Endodermal cell (in vitro differentiated cells): ENCODE data around the gene ARHGAP10. TPM values are rescaled to one million over a fixed set of nuclear protein-coding genes. Genes with fewer than 3 reads are reported as not detected.
"Not testable (repeated sequence)": the region's sequence is repeated elsewhere in the genome, so short reads cannot be mapped to it uniquely, and the experiment has no call there.

Source experiments
- DNase-seq: peaks from one replicate; pipeline ENCODE4 v3.0.0-alpha.2; 2017
- H3K27ac ChIP-seq: 2 replicates; pipeline ENCODE4 v1.5.1; 2013; ENCODE audit warnings: mild to moderate bottlenecking, low read depth, low read length, moderate library complexity
- H3K27me3 ChIP-seq: 2 replicates; pipeline ENCODE4 v1.6.1; 2013; ENCODE audit warnings: mild to moderate bottlenecking, low read length, moderate library complexity; ENCODE audit not compliant: insufficient read depth, control insufficient read depth, poor library complexity, severe bottlenecking
- H3K36me3 ChIP-seq: 2 replicates; pipeline ENCODE4 v1.7.0; 2013; ENCODE audit warnings: mild to moderate bottlenecking, low read length, moderate library complexity; ENCODE audit not compliant: control insufficient read depth, insufficient read depth
- H3K4me1 ChIP-seq: one replicate; pipeline ENCODE4 v1.7.0; 2013; ENCODE audit warnings: low read length; ENCODE audit not compliant: control insufficient read depth, insufficient read depth
- H3K4me3 ChIP-seq: 2 replicates; pipeline ENCODE4 v1.5.1; 2013; ENCODE audit warnings: mild to moderate bottlenecking, low read length, moderate library complexity
- H3K9ac ChIP-seq: 2 replicates; pipeline ENCODE4 v1.6.1; 2013; ENCODE audit warnings: mild to moderate bottlenecking, low read length, moderate library complexity; ENCODE audit not compliant: poor library complexity, severe bottlenecking; ENCODE audit errors: extremely low read depth
- H3K9me3 ChIP-seq: 2 replicates; pipeline ENCODE4 v1.6.1; 2013; ENCODE audit warnings: mild to moderate bottlenecking, low read length, moderate library complexity; ENCODE audit not compliant: control insufficient read depth
- H3K27ac Mint-ChIP-seq: 2 replicates; pipeline ENCODE4 v1.8.0; 2020; ENCODE audit warnings: mixed read lengths
- H3K27me3 Mint-ChIP-seq: 2 replicates; pipeline ENCODE4 v1.8.0; 2021; ENCODE audit warnings: mild to moderate bottlenecking, mixed read lengths; ENCODE audit not compliant: insufficient read depth
- H3K36me3 Mint-ChIP-seq: 2 replicates; pipeline ENCODE4 v1.8.0; 2020; ENCODE audit warnings: low read depth, mixed read lengths
- H3K4me1 Mint-ChIP-seq: 2 replicates; pipeline ENCODE4 v1.8.0; 2020; ENCODE audit warnings: mixed read lengths
- H3K4me3 Mint-ChIP-seq: 2 replicates; pipeline ENCODE4 v1.8.0; 2020; ENCODE audit warnings: mild to moderate bottlenecking, moderate library complexity, mixed read lengths
- H3K9me3 Mint-ChIP-seq: 2 replicates; pipeline ENCODE4 v1.8.0; 2020; ENCODE audit warnings: mild to moderate bottlenecking, mixed read lengths
- CTCF ChIP-seq: fragments of 200-600 bp; sonication (generic); conservative IDR thresholded peaks from 2 replicates; pipeline ENCODE4 v1.5.0; 2021; ENCODE audit warnings: antibody characterized with exemption, mild to moderate bottlenecking
- WGBS, 2 experiments: methylation state at CpG; one replicate each; pipeline versions ENCODE4 v1.1.5 to v1.1.7; 2013; ENCODE audit warnings: missing lambda C conversion rate in 2 of 2, mixed read lengths in 1 of 2; ENCODE audit not compliant: insufficient coverage in 1 of 2, insufficient read length in 1 of 2; 5-methylcytosine and 5-hydroxymethylcytosine counted together
- total RNA-seq, 2 donors: library from RNA; stranded (reverse); fragmentation: NEBNext Ultra II Directional in 1 of 2; extraction: Animal tissue kit (Norgen Biotek cat#: 25700) in 1 of 2; gene quantifications; 2 replicates in 1 of 2; 3 replicates in 1 of 2; pipeline ENCODE4 v1.2.1, GENCODE V29; 2021

Gene ARHGAP10
- total RNA-seq, 2 donors from 2014 or later: 9.1 to 11.8 TPM

- no peak overlapping the region for H3K9ac ChIP-seq
- DNase-seq: no peak
- WGBS, 2 experiments: 74% methylated on average over 2 of the region's 2 CpGs; no CpG with 5 or more reads in 1 of the 2 experiments
- H3K27me3 Mint-ChIP-seq: no peaks in the 10 kb centered on the region
- no peak for TF ChIP-seq CTCF
- H3K27ac ChIP-seq: no peak overlapping the region
- no peaks in the 10 kb centered on the region for H3K4me1 ChIP-seq
- no peak overlapping the region for H3K4me3 ChIP-seq
- H3K4me3 Mint-ChIP-seq: no peak overlapping the region
- no peaks in the 10 kb centered on the region for H3K9me3 ChIP-seq
- no peaks in the 10 kb centered on the region for H3K4me1 Mint-ChIP-seq
- H3K27me3 ChIP-seq: no peaks in the 10 kb centered on the region
- H3K36me3 ChIP-seq: no peaks in the 10 kb centered on the region
- H3K9me3 Mint-ChIP-seq: peaks cover 6% of the 10 kb centered on the region
- H3K36me3 Mint-ChIP-seq: peaks cover 17% of the 10 kb centered on the region
- no peak overlapping the region for H3K27ac Mint-ChIP-seq
Measured at GRCh38 chr4:147909225-147909624, 177.3 kb downstream of the ARHGAP10 start.

- Histone ChIP-seq H3K4me3 (no peak overlapping the region), H3K36me3 (no peaks in the 10 kb centered on the region), H3K4me1 (no peaks in the 10 kb centered on the region), H3K9me3 (no peaks in the 10 kb centered on the region), H3K27ac (no peak overlapping the region), H3K9ac (no peak overlapping the region), H3K27me3 (no peaks in the 10 kb centered on the region)
- H3K4me1 Mint-ChIP-seq: no peaks in the 10 kb centered on the region
- H3K36me3 Mint-ChIP-seq: peaks cover 17% of the 10 kb centered on the region
- no peak overlapping the region for H3K27ac Mint-ChIP-seq
- peaks cover 4% of the 10 kb centered on the region for H3K9me3 Mint-ChIP-seq
- no peak overlapping the region for H3K4me3 Mint-ChIP-seq
- no peak for TF ChIP-seq CTCF
- no peak for DNase-seq
- WGBS, 2 experiments: 90 to 94% methylated on average over 2 to 3 of the region's 3 CpGs
- H3K27me3 Mint-ChIP-seq: no peaks in the 10 kb centered on the region
Measured at GRCh38 chr4:147910315-147910714, 178.4 kb downstream of the ARHGAP10 start.

GRCh38 chr4:147912106-147912505, 180.2 kb downstream of the ARHGAP10 start:
- not testable (repeated sequence) for H3K27me3 Mint-ChIP-seq

GRCh38 chr4:147913137-147913536, 181.2 kb downstream of the ARHGAP10 start:
- WGBS, 2 experiments: 100% methylated on average over 1 to 2 of the region's 2 CpGs
- Mint-ChIP-seq H3K4me3 (no peak overlapping the region), H3K36me3 (peaks cover 14% of the 10 kb centered on the region), H3K9me3 (no peaks in the 10 kb centered on the region), H3K4me1 (no peaks in the 10 kb centered on the region), H3K27me3 (no peaks in the 10 kb centered on the region), H3K27ac (no peak overlapping the region)
- Histone ChIP-seq H3K9ac (no peak overlapping the region), H3K4me3 (no peak overlapping the region), H3K4me1 (no peaks in the 10 kb centered on the region), H3K27me3 (no peaks in the 10 kb centered on the region), H3K36me3 (no peaks in the 10 kb centered on the region), H3K27ac (no peak overlapping the region), H3K9me3 (no peaks in the 10 kb centered on the region)
- no peak for TF ChIP-seq CTCF
- no peak for DNase-seq

More at GRCh38 chr4:147912106-147912505, 180.2 kb downstream of the ARHGAP10 start:
- not testable (repeated sequence) for H3K27ac ChIP-seq, H3K27me3 ChIP-seq, H3K27ac Mint-ChIP-seq, H3K4me1 ChIP-seq, H3K9me3 Mint-ChIP-seq, DNase-seq, H3K4me3 Mint-ChIP-seq, H3K4me1 Mint-ChIP-seq, H3K9ac ChIP-seq, H3K36me3 ChIP-seq, H3K9me3 ChIP-seq, H3K4me3 ChIP-seq
- H3K36me3 Mint-ChIP-seq: peaks cover 14% of the 10 kb centered on the region
- WGBS, 2 experiments: 88% methylated on average over 2 of the region's 2 CpGs; no CpG with 5 or more reads in 1 of the 2 experiments
